Stimulated activated effector memory CD8-positive, alpha-beta T cell treated with anti-CD3 and anti-CD28 coated beads, Interleukin-12 subunit alpha, Interleukin-12 subunit beta, amount 100 ng/mL, for 72 hours (primary cell): ENCODE results near the gene SEC14L6.
"Not testable (repeated sequence)": the region's sequence is repeated elsewhere in the genome, so short reads cannot be mapped to it uniquely, and the experiment has no call there.

Source experiments
- ATAC-seq: fragments of 150-1000 bp; cut with Tn5 transposase; 2 replicates; pipeline ENCODE4 v1.10.0; 2021
- DNase-seq, 2 donors: peaks; one replicate each; pipeline ENCODE4 v3.0.0; 2021 to 2022; ENCODE audit warnings: low spot score in 2 of 2
- H3K27ac Mint-ChIP-seq: one replicate; pipeline ENCODE4 v1.8.0; 2022; ENCODE audit warnings: mild to moderate bottlenecking, mixed read lengths
- H3K36me3 Mint-ChIP-seq: one replicate; pipeline ENCODE4 v1.8.0; 2022; ENCODE audit warnings: mild to moderate bottlenecking, mixed read lengths
- H3K4me1 Mint-ChIP-seq: one replicate; pipeline ENCODE4 v1.8.0; 2022; ENCODE audit warnings: mixed read lengths
- H3K4me3 Mint-ChIP-seq: one replicate; pipeline ENCODE4 v1.8.0; 2022; ENCODE audit warnings: mild to moderate bottlenecking, mixed read lengths
- H3K9me3 Mint-ChIP-seq: one replicate; pipeline ENCODE4 v1.8.0; 2022; ENCODE audit warnings: mixed read lengths

Gene SEC14L6

DNA sequence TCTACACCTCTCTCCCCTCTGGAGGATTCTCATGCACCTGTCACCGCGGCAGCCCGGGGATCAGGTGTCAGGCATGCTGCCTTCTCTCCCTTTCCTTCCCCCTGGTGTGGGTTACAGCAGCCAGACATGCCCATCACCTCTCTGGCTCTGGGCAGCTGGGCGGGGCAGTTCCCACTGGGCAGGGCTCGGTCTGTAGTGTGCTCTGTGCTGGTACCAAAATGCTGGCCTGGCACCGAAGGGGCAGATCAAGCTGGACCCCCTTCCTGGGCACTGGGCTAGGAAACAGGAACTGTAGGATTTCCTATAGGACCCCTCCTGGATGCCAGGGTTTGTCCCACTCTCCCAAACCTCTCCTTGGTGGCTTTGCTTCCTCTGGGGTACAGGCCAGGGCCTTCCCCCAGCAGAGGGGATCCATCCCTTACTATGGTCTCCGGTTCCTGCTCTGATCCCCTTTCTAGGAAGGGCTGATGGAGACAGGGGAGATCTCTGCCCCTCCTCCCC, 27.1 kb upstream of the SEC14L6 start:
- no peak overlapping the region for H3K27ac Mint-ChIP-seq
- no peak overlapping the region for H3K4me3 Mint-ChIP-seq
- DNase-seq (no peak), ATAC-seq (no peak)
- H3K9me3 Mint-ChIP-seq: no peaks in the 10 kb centered on the region
- peaks cover 9% of the 10 kb centered on the region for H3K4me1 Mint-ChIP-seq
- H3K36me3 Mint-ChIP-seq: peaks cover 34% of the 10 kb centered on the region

DNA sequence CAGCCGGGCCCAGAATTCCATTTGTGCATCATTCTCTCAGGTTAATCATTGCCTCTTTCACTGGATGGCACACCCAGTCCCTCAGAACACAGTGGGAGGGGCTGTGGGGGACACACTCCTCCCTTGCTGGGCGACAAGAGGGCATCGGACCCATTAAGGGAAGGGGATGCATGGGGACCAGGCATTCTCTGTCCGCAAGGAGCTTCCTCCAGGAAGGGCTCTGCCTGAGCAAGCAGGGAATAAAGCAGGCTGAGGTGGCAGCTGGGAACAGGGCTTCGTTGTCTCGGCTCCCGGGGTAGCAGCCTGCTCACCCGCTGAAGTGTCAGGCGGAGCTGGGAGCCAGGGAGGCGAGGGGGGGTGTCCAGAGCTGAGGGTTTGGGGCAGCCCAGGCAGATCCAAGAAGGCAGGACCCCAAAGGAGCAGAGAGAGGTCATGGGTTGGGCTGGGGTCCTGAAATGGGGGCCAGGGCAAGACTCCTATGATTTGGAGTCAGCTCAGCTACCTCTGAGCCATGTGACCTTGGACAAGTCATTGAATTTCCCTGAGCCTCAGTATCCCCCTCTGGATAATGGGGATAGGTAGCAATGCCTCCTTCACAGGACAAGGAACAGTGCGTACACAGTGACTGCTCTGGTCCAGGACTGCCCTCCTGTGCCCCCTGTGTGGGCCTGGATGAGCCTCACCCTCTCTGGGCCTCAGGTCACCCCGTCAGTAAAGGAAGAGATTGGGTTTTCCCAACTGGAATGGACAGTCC, 26.5 kb upstream of the SEC14L6 start:
- Mint-ChIP-seq H3K9me3 (no peaks in the 10 kb centered on the region), H3K36me3 (peaks cover 28% of the 10 kb centered on the region), H3K4me3 (no peak overlapping the region), H3K27ac (no peak overlapping the region), H3K4me1 (peaks cover 9% of the 10 kb centered on the region)
- no peak for DNase-seq
- no peak for ATAC-seq

DNA sequence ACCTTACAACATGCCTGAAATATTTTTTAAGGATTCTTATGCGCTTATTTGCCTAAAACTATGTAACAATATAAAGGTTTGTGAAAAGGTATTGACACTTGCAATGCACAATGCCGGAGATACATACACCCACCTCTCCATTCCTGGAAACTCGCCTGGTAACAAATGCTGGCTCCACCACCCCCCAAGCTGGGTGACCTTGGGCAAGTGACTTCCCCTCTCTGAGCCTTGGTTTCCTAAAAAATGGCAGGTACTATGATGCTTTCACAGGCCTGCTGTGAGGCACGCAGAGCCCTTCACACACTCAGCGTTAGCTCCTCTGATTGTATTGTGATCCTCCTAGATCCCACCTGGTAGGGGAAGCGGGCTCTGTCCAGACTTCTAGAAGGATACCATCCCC, 25.7 kb upstream of the SEC14L6 start:
- no peak for ATAC-seq
- Mint-ChIP-seq H3K36me3 (peaks cover 20% of the 10 kb centered on the region), H3K9me3 (no peaks in the 10 kb centered on the region), H3K4me3 (no peak overlapping the region), H3K4me1 (peaks cover 9% of the 10 kb centered on the region), H3K27ac (no peak overlapping the region)
- DNase-seq: no peak

- no peaks in the 10 kb centered on the region for H3K36me3 Mint-ChIP-seq
- no peak for ATAC-seq
- H3K4me1 Mint-ChIP-seq: no peaks in the 10 kb centered on the region
- H3K4me3 Mint-ChIP-seq: no peak overlapping the region
- no peaks in the 10 kb centered on the region for H3K9me3 Mint-ChIP-seq
- H3K27ac Mint-ChIP-seq: no peak overlapping the region
- DNase-seq: no peak
These were observed 23.2 kb upstream of the SEC14L6 start for GRCh38 chr22:30569674-30570202.

DNA sequence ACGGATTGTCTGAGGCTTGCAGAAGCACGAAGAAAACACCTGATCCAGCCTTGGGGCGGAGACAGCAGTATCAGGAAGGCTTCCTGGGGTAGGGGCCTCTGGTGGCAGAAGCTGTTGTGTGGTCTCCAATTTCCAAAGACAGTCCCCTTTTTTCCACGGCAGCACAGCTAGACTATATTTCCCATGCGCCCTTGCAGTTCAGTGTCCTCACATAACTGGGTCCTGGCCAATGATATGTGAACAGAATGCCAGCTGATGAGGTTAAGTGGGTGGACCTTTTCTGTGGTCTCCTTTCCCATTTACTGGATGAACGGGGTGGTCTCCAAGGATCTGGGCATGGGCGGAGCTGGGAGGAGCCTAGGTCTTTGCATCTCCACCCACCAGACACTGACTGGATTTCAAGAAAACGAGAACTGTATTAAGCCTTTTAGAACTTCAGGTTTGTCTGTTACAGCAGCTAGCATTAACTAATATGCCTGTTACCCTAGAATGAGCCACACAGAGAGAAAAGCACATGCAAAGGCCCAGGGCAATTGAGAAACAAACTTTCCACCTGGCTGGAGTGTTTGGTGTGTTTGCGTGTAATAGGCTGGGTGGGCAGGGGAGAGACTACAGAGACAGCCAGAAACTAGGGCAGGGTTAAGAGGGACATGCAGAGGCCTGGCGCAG, 21.7 kb upstream of the SEC14L6 start:
- H3K36me3 Mint-ChIP-seq: no peaks in the 10 kb centered on the region

GRCh38 chr22:30567277-30567676, 20.7 kb upstream of the SEC14L6 start:
- not testable (repeated sequence) for H3K36me3 Mint-ChIP-seq, H3K9me3 Mint-ChIP-seq, H3K4me3 Mint-ChIP-seq, H3K4me1 Mint-ChIP-seq, H3K27ac Mint-ChIP-seq, DNase-seq, ATAC-seq

More for the DNA sequence above, 21.7 kb upstream of the SEC14L6 start:
- Mint-ChIP-seq H3K4me3 (no peak overlapping the region), H3K9me3 (no peaks in the 10 kb centered on the region), H3K27ac (no peak overlapping the region), H3K4me1 (no peaks in the 10 kb centered on the region)
- DNase-seq: no peak
- ATAC-seq: no peak

- no peak for DNase-seq
- Mint-ChIP-seq H3K9me3 (no peaks in the 10 kb centered on the region), H3K27ac (no peak overlapping the region), H3K4me1 (no peaks in the 10 kb centered on the region), H3K36me3 (no peaks in the 10 kb centered on the region), H3K4me3 (no peak overlapping the region)
- no peak for ATAC-seq
These were observed 19.6 kb upstream of the SEC14L6 start for GRCh38 chr22:30566125-30566524.

- H3K27ac Mint-ChIP-seq: no peak overlapping the region
- no peaks in the 10 kb centered on the region for H3K4me1 Mint-ChIP-seq
- ATAC-seq: no peak
- no peak for DNase-seq
- H3K36me3 Mint-ChIP-seq: no peaks in the 10 kb centered on the region
- H3K4me3 Mint-ChIP-seq: no peak overlapping the region
- H3K9me3 Mint-ChIP-seq: no peaks in the 10 kb centered on the region
These were observed 18.8 kb upstream of the SEC14L6 start for GRCh38 chr22:30565341-30565740.

- ATAC-seq (no peak), DNase-seq (no peak)
- H3K27ac Mint-ChIP-seq: no peak overlapping the region
- no peaks in the 10 kb centered on the region for H3K4me1 Mint-ChIP-seq
- H3K36me3 Mint-ChIP-seq: no peaks in the 10 kb centered on the region
- H3K9me3 Mint-ChIP-seq: no peaks in the 10 kb centered on the region
- H3K4me3 Mint-ChIP-seq: no peak overlapping the region
These were observed 18.2 kb upstream of the SEC14L6 start for GRCh38 chr22:30564761-30565119.

DNA sequence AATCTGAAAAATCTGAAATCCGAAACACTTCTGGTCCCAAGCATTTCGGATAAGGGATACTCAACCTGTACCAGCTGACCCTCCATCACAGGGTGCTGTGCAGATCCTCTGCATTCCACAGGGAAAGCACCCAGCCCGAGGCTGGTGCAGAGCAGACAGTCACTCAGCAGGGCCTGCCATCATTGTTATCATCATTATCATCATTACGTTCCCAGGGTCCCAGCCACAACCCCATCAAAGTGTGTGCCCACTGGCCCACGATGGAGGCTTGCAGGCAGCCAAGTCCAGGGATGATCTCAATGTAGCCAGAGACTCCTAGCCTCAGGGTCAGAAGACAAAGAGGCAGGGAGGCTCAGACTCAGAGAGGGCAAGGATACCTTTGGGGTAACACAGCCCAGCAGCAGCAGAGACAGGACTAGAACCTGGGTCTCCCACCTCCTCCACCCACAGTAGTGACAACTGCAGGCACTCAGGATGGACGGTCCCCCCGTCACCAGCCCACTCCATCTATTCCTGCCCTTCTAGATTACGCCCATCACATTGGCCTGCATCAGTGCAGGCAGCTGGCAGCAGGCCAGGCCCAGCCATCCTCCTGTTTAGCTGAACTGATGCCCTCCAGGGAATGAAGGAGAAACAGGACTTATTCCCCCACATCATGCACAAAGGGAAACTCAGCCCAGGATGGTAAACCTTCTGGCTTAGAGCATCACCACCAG, 17.7 kb upstream of the SEC14L6 start:
- H3K4me1 Mint-ChIP-seq: no peaks in the 10 kb centered on the region
- no peak overlapping the region for H3K4me3 Mint-ChIP-seq
- H3K9me3 Mint-ChIP-seq: no peaks in the 10 kb centered on the region
- no peak for DNase-seq
- H3K27ac Mint-ChIP-seq: no peak overlapping the region
- no peak for ATAC-seq
- H3K36me3 Mint-ChIP-seq: no peaks in the 10 kb centered on the region

DNA sequence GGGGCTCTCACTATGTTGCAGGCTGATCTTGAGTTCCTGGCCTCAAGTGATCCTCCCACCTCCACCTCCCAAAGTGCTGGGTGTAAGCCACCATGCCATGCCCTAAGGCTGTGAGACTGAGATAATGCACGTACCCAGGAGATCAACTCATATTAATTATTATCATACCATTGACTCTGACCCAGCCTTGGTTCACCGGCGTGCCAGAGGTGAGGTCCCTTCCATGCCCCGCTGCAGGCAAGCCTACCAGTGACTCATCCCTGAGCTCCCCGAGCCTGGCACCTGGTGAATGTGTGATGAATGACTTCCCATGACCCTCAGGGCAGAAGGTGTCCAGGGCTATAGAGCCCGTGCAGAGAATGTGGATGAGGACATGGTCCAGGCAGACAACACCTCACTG, 15.8 kb upstream of the SEC14L6 start:
- Mint-ChIP-seq H3K27ac (no peak overlapping the region), H3K4me3 (no peak overlapping the region), H3K36me3 (no peaks in the 10 kb centered on the region)

DNA sequence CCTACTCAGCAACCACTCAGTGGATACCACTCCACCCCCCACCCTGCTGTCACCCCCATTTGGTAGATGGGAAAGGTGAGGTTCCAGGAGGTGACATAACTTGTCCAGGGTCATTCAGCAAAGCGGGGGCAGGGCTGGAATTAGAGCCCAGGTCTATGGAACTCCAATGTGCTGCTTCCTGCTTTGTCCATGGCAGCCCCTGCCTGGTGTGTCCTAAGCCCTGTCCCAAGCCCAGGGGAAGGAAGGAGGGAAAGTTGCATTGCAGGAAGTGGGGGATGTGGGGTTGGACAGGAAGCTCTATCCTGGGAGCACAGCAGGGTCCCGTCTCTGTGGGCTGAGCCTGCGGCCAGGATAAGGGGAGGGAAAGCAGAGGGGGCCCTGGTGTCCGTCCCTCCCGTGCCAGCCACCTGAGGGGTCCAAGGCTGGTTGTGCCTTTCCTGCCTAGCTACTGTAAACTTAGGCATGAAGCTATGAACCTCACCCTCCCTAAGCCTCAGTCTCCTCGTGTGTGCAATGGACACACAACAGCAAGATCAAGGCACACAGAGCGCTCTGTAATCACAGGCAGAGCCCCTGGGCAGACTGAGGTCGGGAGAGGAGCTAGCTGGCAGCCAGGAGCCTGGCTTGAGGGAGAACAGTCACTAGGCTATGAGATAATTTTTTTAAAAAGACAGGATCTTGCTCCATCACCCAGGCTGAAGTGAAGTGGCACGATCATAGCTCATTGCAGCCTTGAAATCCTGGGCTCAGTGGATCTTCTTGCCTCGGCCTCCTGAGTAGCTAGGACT, 15.1 kb upstream of the SEC14L6 start:
- no peak for ATAC-seq
- no peaks in the 10 kb centered on the region for H3K4me1 Mint-ChIP-seq
- H3K27ac Mint-ChIP-seq: no peak overlapping the region
- H3K9me3 Mint-ChIP-seq: no peaks in the 10 kb centered on the region
- no peak for DNase-seq
- H3K36me3 Mint-ChIP-seq: no peaks in the 10 kb centered on the region
- no peak overlapping the region for H3K4me3 Mint-ChIP-seq

More for the DNA sequence above, 15.8 kb upstream of the SEC14L6 start:
- no peaks in the 10 kb centered on the region for H3K9me3 Mint-ChIP-seq
- DNase-seq (no peak), ATAC-seq (no peak)
- H3K4me1 Mint-ChIP-seq: no peaks in the 10 kb centered on the region

DNA sequence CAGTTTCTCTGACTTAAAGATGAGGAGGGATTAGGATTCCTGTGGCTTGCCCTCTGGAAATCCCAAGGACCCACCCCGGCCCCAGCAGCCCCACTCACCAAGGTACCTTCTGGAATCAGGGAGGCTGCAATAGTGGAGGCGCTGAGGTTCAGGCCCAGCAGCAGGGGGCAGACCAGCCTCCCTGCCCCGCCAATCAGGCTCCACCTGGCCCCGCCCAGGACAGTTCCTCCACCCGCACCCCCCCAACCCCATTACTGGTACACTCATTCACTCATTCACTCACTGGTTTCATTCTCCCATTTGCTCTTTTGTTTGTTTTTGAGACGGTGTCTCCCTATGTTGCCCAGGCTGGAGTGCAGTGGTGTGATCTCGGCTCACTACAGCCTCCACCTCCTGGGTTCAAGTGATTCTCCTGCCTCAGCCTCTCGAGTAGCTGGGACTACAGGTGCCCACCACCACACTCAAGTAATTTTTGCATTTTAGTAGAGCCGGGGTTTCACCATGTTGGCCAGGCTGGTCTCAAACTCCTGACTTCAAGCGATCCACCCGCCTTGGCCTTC, 14.2 kb upstream of the SEC14L6 start:
- not testable (repeated sequence) for H3K4me3 Mint-ChIP-seq, DNase-seq, H3K4me1 Mint-ChIP-seq, H3K9me3 Mint-ChIP-seq, H3K36me3 Mint-ChIP-seq, H3K27ac Mint-ChIP-seq
- peak; percentile 58 for ATAC-seq

DNA sequence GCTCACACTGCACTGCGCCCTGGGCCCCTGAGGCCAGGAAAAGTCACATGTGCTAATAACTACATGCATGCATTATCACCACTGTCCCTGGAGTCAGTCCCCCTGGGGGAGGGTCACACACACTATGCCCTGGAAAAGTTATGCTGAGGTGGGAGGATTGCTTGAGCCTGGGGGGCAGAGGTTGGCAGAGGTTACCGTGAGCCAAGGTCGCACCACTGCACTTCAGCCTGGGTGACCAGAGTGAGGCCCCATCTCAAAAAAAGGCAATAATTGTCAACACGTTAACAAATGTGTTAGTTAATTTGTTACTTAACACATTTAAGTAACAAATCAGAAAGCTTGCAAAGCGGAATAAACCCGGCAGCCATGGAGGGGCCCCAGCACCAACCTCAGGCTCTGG, 13.3 kb upstream of the SEC14L6 start:
- H3K27ac Mint-ChIP-seq: no peak overlapping the region
- no peaks in the 10 kb centered on the region for H3K4me1 Mint-ChIP-seq
- DNase-seq (no peak), ATAC-seq (no peak)
- H3K36me3 Mint-ChIP-seq: no peaks in the 10 kb centered on the region
- H3K4me3 Mint-ChIP-seq: no peak overlapping the region
- H3K9me3 Mint-ChIP-seq: no peaks in the 10 kb centered on the region

DNA sequence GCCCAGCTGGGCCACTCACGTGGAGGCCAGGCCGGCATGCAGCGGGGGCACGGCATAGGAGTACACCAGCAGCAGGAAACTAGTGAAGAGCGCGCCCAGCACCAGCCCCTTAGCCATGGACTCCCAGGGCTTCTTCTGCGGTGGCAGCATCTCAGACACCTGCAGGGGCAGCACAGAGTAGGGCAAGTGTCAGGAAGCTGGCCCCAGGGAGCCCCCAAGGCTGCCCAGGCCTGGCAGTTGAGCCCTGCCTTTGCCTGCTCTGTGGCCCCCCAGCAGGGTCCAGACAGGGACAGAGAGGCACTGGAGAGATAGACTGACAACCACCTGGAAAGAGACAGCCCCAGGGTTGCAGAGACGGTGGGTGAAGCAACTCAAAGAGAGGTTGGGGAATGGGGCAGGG, 10.7 kb upstream of the SEC14L6 start:
- Mint-ChIP-seq H3K4me1 (no peaks in the 10 kb centered on the region), H3K27ac (no peak overlapping the region), H3K9me3 (no peaks in the 10 kb centered on the region), H3K4me3 (no peak overlapping the region), H3K36me3 (no peaks in the 10 kb centered on the region)
- ATAC-seq (no peak), DNase-seq (no peak)
